GM21367 (cell line): Measurements from ENCODE around the gene EPN1.

Experiments
- ATAC-seq: cut with Tn5 transposase; IDR thresholded peaks from one replicate; pipeline ENCODE4 v1.9.1; 2021; ENCODE audit not compliant: unreplicated experiment

EPN1 gene

GRCh38 chr19:55674841-55675660 is at the start of gene EPN1:
EPN1 (plus strand) TSS chr19:55675226; CDS start chr19:55678628, 3,402 bp downstream.
- ATAC-seq, result peak; percentile 57

- no peak for ATAC-seq
Observed at GRCh38 chr19:55626350-55626749, 48.7 kb upstream of the EPN1 start.

GRCh38 chr19:55632463-55632834 is 42.6 kb upstream of the EPN1 start:
- ATAC-seq, result no peak

GRCh38 chr19:55633861-55634260 is 41.2 kb upstream of the EPN1 start:
- no peak for ATAC-seq

GRCh38 chr19:55635334-55635717 is 39.7 kb upstream of the EPN1 start:
- no peak for ATAC-seq

GRCh38 chr19:55635856-55636440 is 39.1 kb upstream of the EPN1 start:
- no peak for ATAC-seq

- no peak for ATAC-seq
Observed at GRCh38 chr19:55636723-55637122, 38.3 kb upstream of the EPN1 start.

GRCh38 chr19:55637534-55637933 is 37.5 kb upstream of the EPN1 start:
- no peak for ATAC-seq

- ATAC-seq, result no peak
Observed at GRCh38 chr19:55638864-55639359, 36.1 kb upstream of the EPN1 start.

GRCh38 chr19:55640043-55640576 is 34.9 kb upstream of the EPN1 start:
- no peak for ATAC-seq

- ATAC-seq, result no peak
Observed at GRCh38 chr19:55640577-55641425, 34.2 kb upstream of the EPN1 start, which contains the start of gene ZNF580. ZNF580 (plus strand) TSS chr19:55641002; CDS start chr19:55642509, 1,507 bp downstream.

GRCh38 chr19:55641426-55642152 is 33.4 kb upstream of the EPN1 start:
- no peak for ATAC-seq

- ATAC-seq, result no peak
Observed at GRCh38 chr19:55642153-55643002, 32.6 kb upstream of the EPN1 start.

GRCh38 chr19:55643003-55643886 is 31.8 kb upstream of the EPN1 start, which contains the start of gene ZNF581:
ZNF581 (plus strand) TSS chr19:55643649; CDS start chr19:55644572, 923 bp downstream.
- no peak for ATAC-seq

- no peak for ATAC-seq
Observed at GRCh38 chr19:55643887-55644176, 31.2 kb upstream of the EPN1 start.

- ATAC-seq, result no peak
Observed at GRCh38 chr19:55644191-55644833, 30.7 kb upstream of the EPN1 start.

- ATAC-seq, result no peak
Observed at GRCh38 chr19:55644842-55645511, 30.0 kb upstream of the EPN1 start.

GRCh38 chr19:55645512-55645881 is 29.5 kb upstream of the EPN1 start:
- no peak for ATAC-seq
